Ishikawa (cell line): ENCODE results near the gene GLRX5.

Experiments
- CEBPB ChIP-seq: IDR thresholded peaks from 2 replicates; pipeline ENCODE4 v1.6.1; 2012
- CREB1 ChIP-seq: IDR thresholded peaks from 2 replicates; pipeline ENCODE4 v1.6.1; 2012; ENCODE audit warnings: low read depth
- EGR1 ChIP-seq: IDR thresholded peaks from 2 replicates; pipeline ENCODE4 v1.6.1; 2012
- EP300 ChIP-seq: IDR thresholded peaks from 2 replicates; pipeline ENCODE4 v1.6.1; 2012; ENCODE audit warnings: borderline replicate concordance
- FOXM1 ChIP-seq: IDR thresholded peaks from 2 replicates; pipeline ENCODE4 v1.6.1; 2012; ENCODE audit warnings: low read depth, borderline replicate concordance
- MAX ChIP-seq: IDR thresholded peaks from 2 replicates; pipeline ENCODE4 v1.6.1; 2012
- NFIC ChIP-seq: IDR thresholded peaks from 2 replicates; pipeline ENCODE4 v1.6.1; 2012
- RAD21 ChIP-seq: IDR thresholded peaks from 2 replicates; pipeline ENCODE4 v1.6.1; 2012; ENCODE audit warnings: low read depth
- REST ChIP-seq: IDR thresholded peaks from 2 replicates; pipeline ENCODE4 v1.6.1; 2012; ENCODE audit warnings: low read depth, mild to moderate bottlenecking
- TAF1 ChIP-seq: IDR thresholded peaks from 2 replicates; pipeline ENCODE4 v1.6.1; 2012; ENCODE audit warnings: low read depth, mild to moderate bottlenecking
- TCF12 ChIP-seq: IDR thresholded peaks from 2 replicates; pipeline ENCODE4 v1.6.1; 2012; ENCODE audit warnings: low read depth
- TEAD4 ChIP-seq: IDR thresholded peaks from 2 replicates; pipeline ENCODE4 v1.6.1; 2012
- YY1 ChIP-seq: IDR thresholded peaks from 2 replicates; pipeline ENCODE4 v1.6.1; 2012; ENCODE audit warnings: low read depth
- ZBTB7A ChIP-seq: IDR thresholded peaks from 2 replicates; pipeline ENCODE4 v1.6.1; 2012; ENCODE audit warnings: low read depth
- TF ChIP-seq, protein P1 (sequence below): IDR thresholded peaks from 2 replicates; pipeline ENCODE4 v1.6.1; 2012

The GLRX5 gene

DNA sequence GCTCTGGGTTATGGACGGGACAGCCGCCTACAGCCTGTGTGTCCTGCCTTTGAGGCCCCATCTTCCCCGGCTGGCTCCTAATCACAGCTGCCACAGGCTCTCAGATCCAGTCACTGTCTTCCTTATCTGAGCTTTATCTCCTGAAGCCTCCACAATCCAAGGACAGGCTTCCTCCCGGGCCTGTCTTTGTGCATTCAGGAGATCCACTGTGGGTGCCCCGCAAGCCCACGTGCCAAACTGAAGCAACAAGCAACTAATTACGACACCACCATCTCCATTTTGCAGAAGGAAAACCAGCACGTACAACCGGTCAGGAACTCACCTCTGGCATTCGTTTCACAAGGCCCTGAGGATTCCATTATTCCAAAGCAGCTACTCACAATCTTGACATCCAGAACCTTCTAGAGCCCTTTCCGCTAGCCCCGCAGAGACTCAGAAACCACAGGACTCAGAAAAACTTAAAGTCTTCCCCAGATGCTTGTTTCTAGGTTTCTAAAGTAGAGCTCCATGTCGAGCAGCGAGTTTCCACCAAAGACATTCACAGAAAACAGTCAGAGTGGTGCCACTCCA is 32.4 kb upstream of the GLRX5 start:
- TF ChIP-seq MAX (no peak), ZBTB7A (no peak), RAD21 (no peak), TAF1 (no peak), EP300 (no peak), CREB1 (no peak), YY1 (no peak), TEAD4 (no peak), REST (no peak), EGR1 (no peak), CEBPB (no peak), TCF12 (no peak), FOXM1 (no peak), NFIC (no peak)
- TF ChIP-seq, protein P1, sequence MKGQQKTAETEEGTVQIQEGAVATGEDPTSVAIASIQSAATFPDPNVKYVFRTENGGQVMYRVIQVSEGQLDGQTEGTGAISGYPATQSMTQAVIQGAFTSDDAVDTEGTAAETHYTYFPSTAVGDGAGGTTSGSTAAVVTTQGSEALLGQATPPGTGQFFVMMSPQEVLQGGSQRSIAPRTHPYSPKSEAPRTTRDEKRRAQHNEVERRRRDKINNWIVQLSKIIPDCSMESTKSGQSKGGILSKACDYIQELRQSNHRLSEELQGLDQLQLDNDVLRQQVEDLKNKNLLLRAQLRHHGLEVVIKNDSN, result no peak

DNA sequence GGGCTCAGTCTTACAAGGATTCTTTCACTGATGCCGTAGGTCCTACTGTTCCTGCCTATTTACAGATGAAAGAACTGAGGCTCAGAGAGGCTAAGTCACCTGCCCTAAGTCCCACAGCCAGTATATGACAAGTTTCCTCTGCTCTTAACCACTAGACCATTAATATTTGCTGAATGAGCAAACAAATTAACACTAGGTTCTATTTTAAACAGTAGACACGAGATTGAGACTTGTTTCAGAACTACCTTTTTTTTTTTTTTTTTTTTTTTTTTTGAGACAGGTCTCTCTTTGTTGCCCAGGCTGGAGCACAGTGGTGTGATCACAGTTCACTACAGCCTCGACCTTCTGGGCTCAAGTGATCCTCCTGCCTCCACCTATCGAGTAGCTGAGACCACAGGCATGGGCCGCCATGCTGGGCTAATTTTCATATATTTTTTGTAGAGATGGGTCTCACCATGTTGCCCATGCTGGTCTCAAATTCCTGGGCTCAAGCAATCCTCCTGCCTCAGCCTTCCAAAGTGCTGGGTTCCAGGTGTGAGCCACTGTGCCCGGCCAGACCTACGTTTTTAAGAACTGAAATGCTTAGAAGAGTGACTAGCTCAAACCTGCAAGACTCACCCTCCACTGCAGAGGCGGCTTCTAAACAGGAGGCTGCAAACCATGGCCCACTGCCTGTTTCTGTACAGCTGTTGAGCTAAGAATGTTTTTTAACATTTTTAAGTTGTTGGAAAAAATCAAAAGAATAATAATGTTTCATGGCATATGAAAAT is 31.3 kb upstream of the GLRX5 start:
- TF ChIP-seq REST (no peak), EP300 (no peak), MAX (no peak), YY1 (no peak), FOXM1 (no peak), TAF1 (no peak), EGR1 (no peak), CEBPB (no peak), TCF12 (no peak), RAD21 (no peak), CREB1 (no peak), NFIC (no peak), ZBTB7A (no peak), TEAD4 (no peak)
- TF ChIP-seq, protein P1, result no peak

DNA sequence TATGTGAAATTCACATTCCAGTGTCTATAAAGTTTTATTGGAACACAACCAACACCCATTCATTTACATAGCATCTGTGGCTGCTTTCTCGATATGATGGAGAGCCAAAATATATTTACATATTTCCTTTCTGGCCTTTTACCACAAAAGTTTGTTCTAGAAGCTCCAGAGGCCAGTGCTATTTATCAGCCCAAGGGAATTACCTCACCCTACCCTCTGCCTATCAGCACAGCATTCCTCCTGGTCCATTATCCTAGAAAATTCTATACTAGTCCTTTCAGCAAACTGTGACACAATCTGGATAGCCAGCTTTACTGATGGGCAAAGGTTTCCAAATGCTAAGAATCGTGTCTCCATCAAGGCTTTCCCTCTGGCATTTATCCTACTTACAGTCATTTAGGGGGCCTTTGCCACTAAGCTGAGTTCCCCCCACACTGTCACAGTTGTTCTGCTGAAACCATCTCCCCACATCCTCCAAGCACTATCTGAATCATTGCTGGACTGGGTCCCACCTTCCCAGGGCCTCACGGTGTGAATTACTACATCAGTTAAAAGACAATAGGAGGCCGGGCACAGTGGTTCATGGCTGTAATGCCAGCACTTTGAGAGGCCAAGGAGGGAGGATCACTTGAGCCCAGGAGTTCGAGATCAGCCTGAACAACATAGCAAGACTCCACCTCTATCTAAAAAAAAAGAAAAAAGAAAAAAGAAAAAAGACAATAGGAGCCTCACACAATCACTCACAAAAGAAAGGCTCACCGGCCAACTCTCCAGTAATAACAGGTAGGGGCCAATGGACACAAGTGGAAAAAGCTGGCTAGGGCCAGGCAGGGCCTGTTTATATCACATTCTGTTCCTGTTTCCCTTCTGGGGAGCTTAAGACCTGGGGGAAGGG is 30.5 kb upstream of the GLRX5 start:
- no peak for TF ChIP-seq FOXM1
- TF ChIP-seq EP300, result no peak
- TF ChIP-seq YY1, result no peak
- no peak for TF ChIP-seq TCF12
- TF ChIP-seq TEAD4, result no peak

DNA sequence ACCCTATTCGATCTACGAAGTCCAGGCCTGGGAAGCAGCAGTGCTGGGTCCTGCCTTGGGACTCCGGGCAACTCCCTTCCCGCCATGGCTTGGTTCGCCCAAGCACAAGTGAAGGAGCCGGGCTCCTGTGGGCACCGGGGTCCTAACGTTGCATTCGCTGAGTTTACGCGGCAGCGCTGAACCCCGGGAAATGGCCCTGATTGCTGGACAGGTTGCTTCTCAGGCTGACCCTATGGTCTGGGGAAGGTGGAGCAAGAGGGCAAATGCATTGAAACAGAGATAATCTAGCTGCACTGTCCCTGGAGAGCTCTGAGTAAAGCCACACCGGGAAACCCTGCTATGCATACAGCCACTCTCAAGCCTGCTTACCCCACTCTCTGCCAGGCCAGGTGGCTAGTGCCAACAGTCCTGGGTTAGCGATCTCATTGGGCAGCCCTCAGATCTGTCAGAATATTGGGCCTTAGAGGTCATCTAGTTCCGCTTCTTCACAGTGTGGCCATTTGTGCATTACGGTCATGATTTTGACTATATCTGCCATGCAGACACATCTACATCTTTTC is 29.7 kb upstream of the GLRX5 start:
- no peak for TF ChIP-seq TCF12
- TF ChIP-seq EP300, result no peak
- TF ChIP-seq TEAD4, result no peak
- TF ChIP-seq ZBTB7A, result no peak
- TF ChIP-seq REST, result no peak
- TF ChIP-seq FOXM1, result no peak
- TF ChIP-seq NFIC, result no peak
